Measurements from ENCODE around the gene CSAG3.
"Not testable (repeated sequence)": the region's sequence is repeated elsewhere in the genome, so short reads cannot be mapped to it uniquely, and the experiment has no call there.

Gene CSAG3

DNA sequence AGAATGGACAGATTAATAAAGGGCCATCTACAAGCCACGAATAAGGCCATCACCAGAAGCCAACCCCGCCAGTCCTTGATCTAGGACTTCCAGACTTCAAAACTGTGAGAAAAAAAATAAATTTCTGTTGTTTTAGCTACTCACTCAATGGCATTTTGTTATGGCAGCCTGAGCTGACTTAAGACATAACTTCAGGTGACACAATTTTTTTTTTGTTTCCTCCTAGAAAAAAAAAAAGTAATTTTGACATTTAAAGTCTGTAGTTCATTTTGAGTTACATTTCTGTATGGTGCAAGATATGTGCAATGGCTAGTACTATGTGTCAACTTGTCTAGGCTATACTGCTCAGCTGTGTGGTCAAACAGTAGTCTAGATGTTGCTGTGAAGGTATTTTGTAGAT, at the start of gene CSAG3:
Gene CSAG3 (plus strand): TSS at position 301 of the 400 bp plus-strand sequence.
- H3K4me3 ChIP-seq (replicated peaks; ENCODE audit: low read depth, low read length); DNase-seq (ENCODE audit: low read depth): not testable (repeated sequence)

DNA sequence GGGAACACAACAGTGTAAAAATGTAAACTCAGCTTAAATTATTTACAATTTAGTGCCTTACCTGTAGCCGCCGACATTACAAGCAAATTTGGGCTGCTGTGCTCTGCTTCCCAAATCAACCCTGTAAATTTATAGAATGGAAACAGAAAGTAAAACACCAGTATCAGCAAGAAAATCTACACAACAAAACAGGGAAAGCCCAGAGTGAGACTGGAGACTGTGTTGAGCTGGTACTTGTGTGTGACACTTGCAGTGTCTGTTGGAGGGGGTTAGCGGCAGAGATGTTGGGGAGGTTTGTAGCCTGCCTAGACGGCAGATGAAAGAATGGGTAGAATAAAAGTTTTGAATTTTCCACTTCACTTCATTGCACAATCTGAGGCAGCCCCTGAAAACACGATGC, 45.8 kb upstream of the CSAG3 start:
- H3K4me3 ChIP-seq (replicated peaks; ENCODE audit: low read depth, low read length); DNase-seq (ENCODE audit: low read depth): not testable (repeated sequence)

DNA sequence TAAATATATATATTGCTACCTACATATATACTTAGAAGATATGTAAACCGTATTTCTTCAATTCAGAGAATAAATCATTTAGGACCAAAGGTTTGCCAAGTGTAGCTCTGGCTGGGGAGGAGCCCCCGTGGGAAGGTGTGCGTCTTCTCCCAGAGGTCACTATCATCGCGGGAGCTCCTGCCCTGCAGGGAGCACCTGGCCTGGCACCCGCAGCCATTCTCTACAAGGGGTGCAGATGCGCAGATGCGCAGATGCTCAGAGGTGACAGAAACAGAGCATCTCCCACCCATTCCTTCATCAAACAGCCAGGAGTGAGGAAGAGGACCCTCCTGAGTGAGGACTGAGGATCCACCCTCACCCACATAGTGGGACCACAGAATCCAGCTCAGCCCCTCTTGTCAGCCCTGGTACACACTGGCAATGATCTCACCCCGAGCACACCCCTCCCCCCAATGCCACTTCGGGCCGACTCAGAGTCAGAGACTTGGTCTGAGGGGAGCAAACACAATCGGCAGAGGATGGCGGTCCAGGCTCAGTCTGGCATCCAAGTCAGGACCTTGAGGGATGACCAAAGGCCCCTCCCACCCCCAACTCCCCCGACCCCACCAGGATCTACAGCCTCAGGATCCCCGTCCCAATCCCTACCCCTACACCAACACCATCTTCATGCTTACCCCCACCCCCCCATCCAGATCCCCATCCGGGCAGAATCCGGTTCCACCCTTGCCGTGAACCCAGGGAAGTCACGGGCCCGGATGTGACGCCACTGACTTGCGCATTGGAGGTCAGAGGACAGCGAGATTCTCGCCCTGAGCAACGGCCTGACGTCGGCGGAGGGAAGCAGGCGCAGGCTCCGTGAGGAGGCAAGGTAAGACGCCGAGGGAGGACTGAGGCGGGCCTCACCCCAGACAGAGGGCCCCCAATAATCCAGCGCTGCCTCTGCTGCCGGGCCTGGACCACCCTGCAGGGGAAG, 44.9 kb upstream of the CSAG3 start, which contains the start of gene MAGEA2B:
Gene MAGEA2B (plus strand): TSS at position 814 of the 973 bp plus-strand sequence. CDS start 2,479 bp downstream, outside the sequence.
- not testable (repeated sequence) for H3K4me3 ChIP-seq (replicated peaks; ENCODE audit: low read depth, low read length)

GRCh38 chrX:152725409-152725808, 33.6 kb upstream of the CSAG3 start:
- DNase-seq (ENCODE audit: low read depth) = no peak
- TF ChIP-seq CTCF (IDR thresholded peaks at IDR 0.05; ENCODE audit: low read length, missing control alignments) = no peak
- H3K4me3 ChIP-seq (replicated peaks; ENCODE audit: low read depth, low read length) = no peak overlapping the region

More for the DNA sequence above, 44.9 kb upstream of the CSAG3 start, which contains the start of gene MAGEA2B:
- DNase-seq (ENCODE audit: low read depth) = not testable (repeated sequence)

DNA sequence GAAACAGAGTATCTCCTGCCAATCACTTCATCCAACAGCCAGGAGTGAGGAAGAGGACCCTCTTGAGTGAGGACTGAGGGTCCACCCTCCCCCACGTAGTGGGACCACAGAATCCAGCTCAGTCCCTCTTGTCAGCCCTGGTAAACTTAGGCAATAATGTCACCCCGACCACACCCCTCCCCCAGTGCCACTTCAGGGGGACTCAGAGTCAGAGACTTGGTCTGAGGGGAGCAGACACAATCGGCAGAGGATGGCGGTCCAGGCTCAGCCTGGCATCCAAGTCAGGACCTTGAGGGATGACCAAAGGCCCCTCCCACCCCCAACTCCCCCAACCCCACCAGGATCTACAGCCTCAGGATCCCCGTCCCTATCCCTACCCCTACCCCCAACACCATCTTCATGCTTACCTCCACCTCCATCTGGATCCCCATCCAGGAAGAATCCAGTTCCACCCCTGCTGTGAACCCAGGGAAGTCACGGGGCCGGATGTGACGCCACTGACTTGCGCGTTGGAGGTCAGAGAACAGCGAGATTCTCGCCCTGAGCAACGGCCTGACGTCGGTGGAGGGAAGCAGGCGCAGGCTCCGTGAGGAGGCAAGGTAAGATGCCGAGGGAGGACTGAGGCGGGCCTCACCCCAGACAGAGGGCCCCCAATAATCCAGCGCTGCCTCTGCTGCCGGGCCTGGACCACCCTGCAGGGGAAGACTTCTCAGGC, 25.6 kb upstream of the CSAG3 start, which contains the start of the genes CSAG1 and MAGEA12:
Gene CSAG1 (minus strand): TSS at position 461 of the 715 bp plus-strand sequence. CDS start 1,261 bp downstream, outside the sequence.
Gene MAGEA12 (plus strand): TSS at position 497 of the 715 bp plus-strand sequence. CDS start 2,405 bp downstream, outside the sequence.
- no peak within 1 kb of the TSS for H3K4me3 ChIP-seq (replicated peaks; ENCODE audit: low read depth, low read length)
- DNase-seq (ENCODE audit: low read depth) = no peak
- TF ChIP-seq CTCF (IDR thresholded peaks at IDR 0.05; ENCODE audit: low read length, missing control alignments) = no peak

GRCh38 chrX:152734143-152734858, 24.7 kb upstream of the CSAG3 start:
- not testable (repeated sequence) for DNase-seq (ENCODE audit: low read depth); H3K4me3 ChIP-seq (replicated peaks; ENCODE audit: low read depth, low read length)

GRCh38 chrX:152735101-152735500, 23.9 kb upstream of the CSAG3 start:
- H3K4me3 ChIP-seq (replicated peaks; ENCODE audit: low read depth, low read length) = no peak overlapping the region
- TF ChIP-seq CTCF (IDR thresholded peaks at IDR 0.05; ENCODE audit: low read length, missing control alignments) = no peak
- DNase-seq (ENCODE audit: low read depth) = no peak

DNA sequence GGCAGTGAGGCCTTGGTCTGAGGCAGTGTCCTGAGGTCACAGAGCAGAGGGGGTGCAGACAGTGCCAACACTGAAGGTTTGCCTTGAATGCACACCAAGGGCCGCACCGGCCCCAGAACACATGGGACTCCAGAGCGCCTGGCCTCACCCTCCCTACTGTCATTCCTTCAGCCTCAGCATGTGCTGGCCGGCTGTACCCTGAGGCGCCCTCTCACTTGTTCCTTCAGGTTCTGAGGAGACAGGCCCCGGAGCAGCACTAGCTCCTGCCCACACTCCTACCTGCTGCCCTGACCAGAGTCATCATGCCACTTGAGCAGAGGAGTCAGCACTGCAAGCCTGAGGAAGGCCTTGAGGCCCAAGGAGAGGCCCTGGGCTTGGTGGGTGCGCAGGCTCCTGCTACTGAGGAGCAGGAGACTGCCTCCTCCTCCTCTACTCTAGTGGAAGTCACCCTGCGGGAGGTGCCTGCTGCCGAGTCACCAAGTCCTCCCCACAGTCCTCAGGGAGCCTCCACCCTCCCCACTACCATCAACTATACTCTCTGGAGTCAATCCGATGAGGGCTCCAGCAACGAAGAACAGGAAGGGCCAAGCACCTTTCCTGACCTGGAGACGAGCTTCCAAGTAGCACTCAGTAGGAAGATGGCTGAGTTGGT, 23.0 kb upstream of the CSAG3 start:
- no peak for DNase-seq (ENCODE audit: low read depth)
- no peak overlapping the region for H3K4me3 ChIP-seq (replicated peaks; ENCODE audit: low read depth, low read length)

GRCh38 chrX:152736528-152736927, 22.5 kb upstream of the CSAG3 start:
- DNase-seq (ENCODE audit: low read depth); H3K4me3 ChIP-seq (replicated peaks; ENCODE audit: low read depth, low read length): not testable (repeated sequence)

More for the DNA sequence above, 23.0 kb upstream of the CSAG3 start:
- no peak for TF ChIP-seq CTCF (IDR thresholded peaks at IDR 0.05; ENCODE audit: low read length, missing control alignments)
